ENCODE results near the gene AURKB. TPM values are rescaled to one million over a fixed set of nuclear protein-coding genes. Genes with fewer than 3 reads are reported as not detected.

Gene AURKB
- 10 to 100 TPM; 11.2 to 43.7 (median 20.3) TPM for total RNA-seq

DNA sequence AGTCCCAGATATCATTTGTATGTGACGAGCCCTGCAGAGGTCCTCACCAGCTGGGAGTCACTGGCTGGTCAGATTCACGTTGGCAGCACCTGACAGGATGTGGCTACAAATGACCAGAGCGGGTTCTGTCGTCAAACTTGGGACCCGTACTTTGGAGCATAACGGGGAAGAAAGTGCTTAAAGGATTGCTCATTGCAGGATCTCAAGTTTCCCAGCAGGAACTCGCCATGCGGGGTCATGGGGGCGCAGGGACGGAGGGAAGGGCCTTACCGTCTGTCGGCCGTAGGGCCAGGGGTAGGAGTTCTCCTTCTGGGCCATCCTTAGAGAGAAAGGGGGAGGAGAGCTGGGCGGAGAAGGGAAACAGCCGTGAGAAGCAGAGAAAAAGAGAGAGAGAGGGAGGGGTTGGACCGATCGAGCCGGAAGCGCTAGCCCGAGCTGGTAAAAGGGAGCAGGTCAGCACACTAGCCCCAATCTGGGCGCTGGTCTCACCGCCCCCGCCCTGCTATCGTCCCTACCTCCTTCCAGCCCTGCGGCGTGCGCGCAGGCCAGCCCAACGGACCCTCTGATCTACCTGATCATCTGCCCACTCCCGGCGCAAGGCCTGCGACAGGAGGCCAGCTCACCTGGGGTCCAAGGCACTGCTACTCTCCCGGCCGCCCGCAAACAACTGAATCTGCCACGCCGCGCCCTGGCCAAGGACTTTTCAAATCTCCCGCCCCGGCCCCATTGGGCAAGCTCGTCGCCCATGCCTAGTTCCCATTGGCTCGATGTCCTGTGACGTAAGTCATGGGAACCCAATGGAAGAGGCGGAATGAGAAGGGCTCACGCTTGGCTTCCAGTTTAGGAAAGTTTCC lies at the start of gene AURKB:
AURKB (minus strand) TSS at position 669 of the 854 bp plus-strand sequence; CDS start at position 318, 351 bp downstream.
- 1% methylated on average over 37 to 40 of the region's 46 CpGs for WGBS, 2 donors
- peak within 1 kb of the TSS; percentile 46 to 67 (median 58) for H3K4me3 ChIP-seq
- no peaks in the 10 kb centered on the region for H3K36me3 ChIP-seq
- H3K27me3 ChIP-seq = no peaks in the 10 kb centered on the region
- DNase-seq = peak; percentile 70
- intact Hi-C loops (cut with DNase I) = no loop called here
- peak within 1 kb of the TSS; percentile 72 to 94 (median 84) for H3K27ac ChIP-seq
- H3K9me3 ChIP-seq = no peaks in the 10 kb centered on the region
- peaks cover 6 to 62% (median 7%) of the 10 kb centered on the region in 3 donors for H3K4me1 ChIP-seq
- peak in 2 of 4 donors; percentile 15 to 56 for TF ChIP-seq POLR2A (IDR thresholded peaks at IDR 0.05)
- TF ChIP-seq, protein P1, sequence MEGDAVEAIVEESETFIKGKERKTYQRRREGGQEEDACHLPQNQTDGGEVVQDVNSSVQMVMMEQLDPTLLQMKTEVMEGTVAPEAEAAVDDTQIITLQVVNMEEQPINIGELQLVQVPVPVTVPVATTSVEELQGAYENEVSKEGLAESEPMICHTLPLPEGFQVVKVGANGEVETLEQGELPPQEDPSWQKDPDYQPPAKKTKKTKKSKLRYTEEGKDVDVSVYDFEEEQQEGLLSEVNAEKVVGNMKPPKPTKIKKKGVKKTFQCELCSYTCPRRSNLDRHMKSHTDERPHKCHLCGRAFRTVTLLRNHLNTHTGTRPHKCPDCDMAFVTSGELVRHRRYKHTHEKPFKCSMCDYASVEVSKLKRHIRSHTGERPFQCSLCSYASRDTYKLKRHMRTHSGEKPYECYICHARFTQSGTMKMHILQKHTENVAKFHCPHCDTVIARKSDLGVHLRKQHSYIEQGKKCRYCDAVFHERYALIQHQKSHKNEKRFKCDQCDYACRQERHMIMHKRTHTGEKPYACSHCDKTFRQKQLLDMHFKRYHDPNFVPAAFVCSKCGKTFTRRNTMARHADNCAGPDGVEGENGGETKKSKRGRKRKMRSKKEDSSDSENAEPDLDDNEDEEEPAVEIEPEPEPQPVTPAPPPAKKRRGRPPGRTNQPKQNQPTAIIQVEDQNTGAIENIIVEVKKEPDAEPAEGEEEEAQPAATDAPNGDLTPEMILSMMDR (IDR thresholded peaks at IDR 0.05) = peak in 1 of 6 experiments; percentile 3

- DNase-seq = no peak
- TF ChIP-seq, protein P1 (IDR thresholded peaks at IDR 0.05) = no peak
- no peak for TF ChIP-seq POLR2A (IDR thresholded peaks at IDR 0.05)
- H3K27me3 ChIP-seq = no peaks in the 10 kb centered on the region
- peaks cover 9 to 93% (median 29%) of the 10 kb centered on the region in 3 donors for H3K36me3 ChIP-seq
- no peaks in the 10 kb centered on the region for H3K4me1 ChIP-seq
- H3K4me3 ChIP-seq = no peak overlapping the region
- no peaks in the 10 kb centered on the region for H3K9me3 ChIP-seq
- no peak overlapping the region for H3K27ac ChIP-seq
- intact Hi-C loops (cut with DNase I) = no loop called here
- WGBS, 2 donors = 71 to 100% methylated on average over 1 of the region's 8 CpGs
Observed at GRCh38 chr17:8257801-8258200, 47.4 kb upstream of the AURKB start.

- Histone ChIP-seq H3K27me3 (no peaks in the 10 kb centered on the region), H3K9me3 (no peaks in the 10 kb centered on the region), H3K4me3 (no peak overlapping the region), H3K36me3 (peaks cover 9 to 88% (median 27%) of the 10 kb centered on the region in 3 donors), H3K4me1 (no peaks in the 10 kb centered on the region), H3K27ac (no peak overlapping the region)
- intact Hi-C loops (cut with DNase I) = no loop called here
- TF ChIP-seq, protein P1 (IDR thresholded peaks at IDR 0.05) = no peak
- TF ChIP-seq POLR2A (IDR thresholded peaks at IDR 0.05) = no peak
- DNase-seq = no peak
- WGBS, 2 donors = 97% methylated on average over 6 of the region's 6 CpGs; no CpG with 5 or more reads in 1 of the 2 donors
Observed at GRCh38 chr17:8256691-8257090, 46.3 kb upstream of the AURKB start.

- H3K36me3 ChIP-seq = peaks cover 9 to 84% (median 27%) of the 10 kb centered on the region in 3 donors
- DNase-seq = no peak
- H3K4me1 ChIP-seq = no peaks in the 10 kb centered on the region
- H3K4me3 ChIP-seq = no peak overlapping the region
- no peaks in the 10 kb centered on the region for H3K27me3 ChIP-seq
- H3K9me3 ChIP-seq = no peaks in the 10 kb centered on the region
- no peak overlapping the region for H3K27ac ChIP-seq
- 92% methylated on average over 2 of the region's 10 CpGs; no CpG with 5 or more reads in 1 of the 2 donors for WGBS, 2 donors
- no peak for TF ChIP-seq POLR2A (IDR thresholded peaks at IDR 0.05)
- TF ChIP-seq, protein P1 (IDR thresholded peaks at IDR 0.05) = no peak
- intact Hi-C loops (cut with DNase I) = no loop called here
Observed at GRCh38 chr17:8256291-8256690, 45.9 kb upstream of the AURKB start.

DNA sequence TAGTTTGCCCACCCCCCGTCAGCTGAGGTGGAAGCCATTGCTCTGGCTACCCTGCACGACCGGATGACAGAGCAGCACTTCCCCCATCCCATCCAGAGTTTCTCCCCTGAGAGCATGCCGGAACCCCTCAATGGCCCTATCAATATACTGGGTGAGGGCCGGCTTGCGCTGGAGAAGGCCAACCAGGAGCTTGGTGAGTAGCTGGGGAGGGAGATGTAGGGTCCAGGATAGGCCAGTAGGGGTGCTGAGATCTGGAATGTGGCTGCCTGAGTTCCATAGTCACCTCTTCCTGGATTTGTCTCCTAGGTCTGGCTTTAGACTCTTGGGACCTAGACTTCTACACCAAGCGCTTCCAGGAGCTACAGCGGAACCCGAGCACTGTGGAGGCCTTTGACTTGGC lies 45.1 kb upstream of the AURKB start:
- intact Hi-C loops (cut with DNase I) = no loop called here
- H3K36me3 ChIP-seq = peaks cover 9 to 76% (median 27%) of the 10 kb centered on the region in 3 donors
- TF ChIP-seq, protein P1 (IDR thresholded peaks at IDR 0.05) = no peak
- TF ChIP-seq POLR2A (IDR thresholded peaks at IDR 0.05) = no peak
- DNase-seq = no peak
- 89 to 98% methylated on average over 5 to 6 of the region's 9 CpGs for WGBS, 2 donors
- H3K27ac ChIP-seq = no peak overlapping the region
- no peaks in the 10 kb centered on the region for H3K27me3 ChIP-seq
- H3K4me3 ChIP-seq = no peak overlapping the region
- H3K4me1 ChIP-seq = peaks cover 0 to under 1% (median 0%) of the 10 kb centered on the region in 3 donors
- no peaks in the 10 kb centered on the region for H3K9me3 ChIP-seq
